GM23338 (cell line): ENCODE results near the gene CCDC69. TPM values are rescaled to one million over a fixed set of nuclear protein-coding genes. Genes with fewer than 3 reads are reported as not detected.

Experiments used
- ATAC-seq: fragments of 200-7000 bp; cut with Tn5 transposase; 3 replicates; pipeline ENCODE4 v1.9.1; 2020
- DNase-seq: peaks from one replicate; pipeline ENCODE4 v3.0.0-alpha.2; 2015; ENCODE audit warnings: low spot score
- H2AFZ ChIP-seq: fragments of 200-600 bp; sonication (generic); 2 replicates; pipeline ENCODE4 v1.8.0; 2016; ENCODE audit warnings: antibody characterized with exemption, mild to moderate bottlenecking, moderate library complexity
- H3F3A ChIP-seq: fragments of 200-600 bp; sonication (generic); replicated peaks from 2 replicates; pipeline ENCODE4 v1.8.0; 2017; ENCODE audit warnings: antibody characterized with exemption, mixed run types, low read depth
- H3K27ac ChIP-seq: fragments of 200-600 bp; sonication (generic); 2 replicates; pipeline ENCODE4 v1.6.1; 2016; ENCODE audit warnings: low read depth
- H3K27me3 ChIP-seq: fragments of 200-600 bp; sonication (generic); 2 replicates; pipeline ENCODE4 v1.8.0; 2016; ENCODE audit warnings: mild to moderate bottlenecking, mixed run types, moderate library complexity; ENCODE audit not compliant: insufficient read depth
- H3K36me3 ChIP-seq: fragments of 200-600 bp; sonication (generic); 2 replicates; pipeline ENCODE4 v1.8.0; 2016; ENCODE audit warnings: mild to moderate bottlenecking; ENCODE audit not compliant: insufficient read depth
- H3K4me1 ChIP-seq: fragments of 200-600 bp; sonication (generic); 2 replicates; pipeline ENCODE4 v1.8.0; 2016; ENCODE audit warnings: mild to moderate bottlenecking, moderate library complexity; ENCODE audit not compliant: insufficient read depth
- H3K4me2 ChIP-seq: fragments of 200-600 bp; sonication (generic); 2 replicates; pipeline ENCODE4 v1.7.1; 2017; ENCODE audit warnings: mixed run types
- H3K4me3 ChIP-seq: fragments of 200-600 bp; sonication (generic); 2 replicates; pipeline ENCODE4 v1.6.1; 2016; ENCODE audit warnings: mixed run types
- H3K79me2 ChIP-seq: fragments of 200-600 bp; sonication (generic); replicated peaks from 2 replicates; pipeline ENCODE4 v1.8.0; 2017; ENCODE audit warnings: mild to moderate bottlenecking; ENCODE audit not compliant: insufficient read depth
- H3K9me2 ChIP-seq: fragments of 200-600 bp; sonication (generic); 2 replicates; pipeline ENCODE4 v1.8.0; 2017; ENCODE audit not compliant: insufficient read depth
- H4K20me1 ChIP-seq: fragments of 200-600 bp; sonication (generic); replicated peaks from 2 replicates; pipeline ENCODE4 v1.8.0; 2017; ENCODE audit warnings: mild to moderate bottlenecking; ENCODE audit not compliant: insufficient read depth
- H3K27ac Mint-ChIP-seq: 2 replicates; pipeline ENCODE4 v1.8.0; 2020; ENCODE audit warnings: inconsistent platforms, mild to moderate bottlenecking, moderate library complexity, mixed read lengths
- H3K27me3 Mint-ChIP-seq: 3 replicates; pipeline ENCODE4 v1.8.0; 2022; ENCODE audit warnings: low read depth, mild to moderate bottlenecking, moderate library complexity, mixed read lengths, inconsistent platforms; ENCODE audit not compliant: insufficient read depth, poor library complexity
- H3K36me3 Mint-ChIP-seq: 3 replicates; pipeline ENCODE4 v1.8.0; 2021; ENCODE audit warnings: low read depth, mild to moderate bottlenecking, inconsistent platforms, moderate library complexity, mixed read lengths
- H3K4me1 Mint-ChIP-seq: 3 replicates; pipeline ENCODE4 v1.8.0; 2020; ENCODE audit warnings: mild to moderate bottlenecking, inconsistent platforms, mixed read lengths
- H3K4me3 Mint-ChIP-seq: 3 replicates; pipeline ENCODE4 v1.8.0; 2021; ENCODE audit warnings: moderate library complexity, mild to moderate bottlenecking, inconsistent platforms, mixed read lengths
- H3K9me3 Mint-ChIP-seq: 3 replicates; pipeline ENCODE4 v1.8.0; 2020; ENCODE audit warnings: moderate library complexity, mild to moderate bottlenecking, inconsistent platforms, mixed read lengths
- CTCF ChIP-seq, 2 experiments: fragments of 200-600 bp in 1 of 2; sonication (generic) in 1 of 2; conservative IDR thresholded peaks; 2 replicates each; pipeline versions ENCODE4 v1.5.1 to v1.6.1; 2016 to 2017; ENCODE audit warnings: antibody characterized with exemption in 2 of 2, low read depth in 2 of 2, mild to moderate bottlenecking in 2 of 2, moderate library complexity in 1 of 2
- EZH2phosphoT487 ChIP-seq: fragments of 200-600 bp; sonication (generic); IDR thresholded peaks from one replicate; pipeline ENCODE4 v1.8.1; 2018; ENCODE audit warnings: antibody characterized with exemption; ENCODE audit not compliant: unreplicated experiment
- JUNB ChIP-seq: IDR thresholded peaks from one replicate; pipeline ENCODE4 v1.6.1; 2016; ENCODE audit warnings: antibody characterized with exemption; ENCODE audit not compliant: unreplicated experiment
- STAT1 ChIP-seq: IDR thresholded peaks from one replicate; pipeline ENCODE4 v1.6.1; 2016; ENCODE audit warnings: antibody characterized with exemption; ENCODE audit not compliant: unreplicated experiment
- ZNF114 ChIP-seq: fragments of 250-450 bp; sonication (Bioruptor Pico); IDR thresholded peaks from 2 replicates; pipeline ENCODE4 v1.5.0; 2020; ENCODE audit warnings: mild to moderate bottlenecking, moderate library complexity
- ZNF331 ChIP-seq: fragments of 250-450 bp; sonication (Bioruptor Pico); IDR thresholded peaks from 2 replicates; pipeline ENCODE4 v1.5.0; 2020; ENCODE audit warnings: low read depth, mild to moderate bottlenecking, moderate library complexity
- polyA plus RNA-seq: library from polyadenylated mRNA; unstranded; fragments of >200 nt; fragmentation: Nextera tagmentation; extraction: Ambion mirVana; gene quantifications from 2 replicates; pipeline ENCODE4 v1.2.1, GENCODE V29; 2016
- total RNA-seq: library from RNA; depleted of rRNA; stranded (reverse); fragments of >200 nt; shearing (Covaris generic); gene quantifications from 2 replicates; pipeline ENCODE4 v1.2.3, GENCODE V29; 2014
- TF ChIP-seq, protein P1 (sequence below): fragments of 250-450 bp; sonication (Bioruptor Pico); IDR thresholded peaks from 2 replicates; pipeline ENCODE4 v1.5.0; 2020; ENCODE audit warnings: mild to moderate bottlenecking, moderate library complexity
- TF ChIP-seq, protein P2 (sequence below): IDR thresholded peaks from 2 replicates; pipeline ENCODE4 v1.6.1; 2016; ENCODE audit warnings: antibody characterized with exemption

The CCDC69 gene
- total and polyA plus RNA-seq, 2 experiments from 2014 or later, result 2.7 to 5.3 TPM

DNA sequence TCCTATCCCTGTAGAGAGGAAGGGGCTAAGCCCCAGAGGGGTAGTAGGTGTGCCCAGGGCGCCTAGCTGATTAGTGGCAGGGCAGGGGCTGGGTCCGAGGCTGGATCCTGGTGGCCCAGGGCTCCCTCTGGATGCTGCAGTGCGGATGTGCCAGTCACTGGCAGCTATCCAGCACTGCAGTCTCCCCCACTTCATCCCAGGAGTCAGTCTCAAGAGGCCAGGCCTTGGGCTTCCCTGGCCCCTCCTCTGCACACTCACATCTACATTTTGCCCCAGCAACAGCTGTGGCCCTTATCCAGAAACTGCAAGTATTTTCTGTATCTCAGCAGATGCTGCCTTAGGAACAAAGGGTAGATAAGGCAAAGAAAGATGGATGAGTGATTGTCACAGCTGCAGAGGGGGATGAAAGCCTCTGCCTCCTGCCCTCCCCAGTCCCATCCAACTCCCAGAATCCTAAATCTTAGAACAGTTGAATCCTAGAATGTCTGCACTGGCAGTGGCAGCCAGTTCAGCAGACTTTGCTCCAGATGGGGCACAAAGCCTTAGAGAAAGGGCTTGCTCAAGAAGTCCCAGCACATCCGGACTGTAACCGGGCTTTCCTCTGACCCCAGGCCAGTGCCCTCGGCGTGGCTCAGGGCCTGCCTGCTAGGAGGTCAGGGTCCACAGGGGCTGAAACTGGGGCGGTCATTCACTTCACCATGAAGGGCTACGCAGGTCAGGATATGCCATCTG, 68.0 kb downstream of the CCDC69 start (continued):
- TF ChIP-seq, protein P1, sequence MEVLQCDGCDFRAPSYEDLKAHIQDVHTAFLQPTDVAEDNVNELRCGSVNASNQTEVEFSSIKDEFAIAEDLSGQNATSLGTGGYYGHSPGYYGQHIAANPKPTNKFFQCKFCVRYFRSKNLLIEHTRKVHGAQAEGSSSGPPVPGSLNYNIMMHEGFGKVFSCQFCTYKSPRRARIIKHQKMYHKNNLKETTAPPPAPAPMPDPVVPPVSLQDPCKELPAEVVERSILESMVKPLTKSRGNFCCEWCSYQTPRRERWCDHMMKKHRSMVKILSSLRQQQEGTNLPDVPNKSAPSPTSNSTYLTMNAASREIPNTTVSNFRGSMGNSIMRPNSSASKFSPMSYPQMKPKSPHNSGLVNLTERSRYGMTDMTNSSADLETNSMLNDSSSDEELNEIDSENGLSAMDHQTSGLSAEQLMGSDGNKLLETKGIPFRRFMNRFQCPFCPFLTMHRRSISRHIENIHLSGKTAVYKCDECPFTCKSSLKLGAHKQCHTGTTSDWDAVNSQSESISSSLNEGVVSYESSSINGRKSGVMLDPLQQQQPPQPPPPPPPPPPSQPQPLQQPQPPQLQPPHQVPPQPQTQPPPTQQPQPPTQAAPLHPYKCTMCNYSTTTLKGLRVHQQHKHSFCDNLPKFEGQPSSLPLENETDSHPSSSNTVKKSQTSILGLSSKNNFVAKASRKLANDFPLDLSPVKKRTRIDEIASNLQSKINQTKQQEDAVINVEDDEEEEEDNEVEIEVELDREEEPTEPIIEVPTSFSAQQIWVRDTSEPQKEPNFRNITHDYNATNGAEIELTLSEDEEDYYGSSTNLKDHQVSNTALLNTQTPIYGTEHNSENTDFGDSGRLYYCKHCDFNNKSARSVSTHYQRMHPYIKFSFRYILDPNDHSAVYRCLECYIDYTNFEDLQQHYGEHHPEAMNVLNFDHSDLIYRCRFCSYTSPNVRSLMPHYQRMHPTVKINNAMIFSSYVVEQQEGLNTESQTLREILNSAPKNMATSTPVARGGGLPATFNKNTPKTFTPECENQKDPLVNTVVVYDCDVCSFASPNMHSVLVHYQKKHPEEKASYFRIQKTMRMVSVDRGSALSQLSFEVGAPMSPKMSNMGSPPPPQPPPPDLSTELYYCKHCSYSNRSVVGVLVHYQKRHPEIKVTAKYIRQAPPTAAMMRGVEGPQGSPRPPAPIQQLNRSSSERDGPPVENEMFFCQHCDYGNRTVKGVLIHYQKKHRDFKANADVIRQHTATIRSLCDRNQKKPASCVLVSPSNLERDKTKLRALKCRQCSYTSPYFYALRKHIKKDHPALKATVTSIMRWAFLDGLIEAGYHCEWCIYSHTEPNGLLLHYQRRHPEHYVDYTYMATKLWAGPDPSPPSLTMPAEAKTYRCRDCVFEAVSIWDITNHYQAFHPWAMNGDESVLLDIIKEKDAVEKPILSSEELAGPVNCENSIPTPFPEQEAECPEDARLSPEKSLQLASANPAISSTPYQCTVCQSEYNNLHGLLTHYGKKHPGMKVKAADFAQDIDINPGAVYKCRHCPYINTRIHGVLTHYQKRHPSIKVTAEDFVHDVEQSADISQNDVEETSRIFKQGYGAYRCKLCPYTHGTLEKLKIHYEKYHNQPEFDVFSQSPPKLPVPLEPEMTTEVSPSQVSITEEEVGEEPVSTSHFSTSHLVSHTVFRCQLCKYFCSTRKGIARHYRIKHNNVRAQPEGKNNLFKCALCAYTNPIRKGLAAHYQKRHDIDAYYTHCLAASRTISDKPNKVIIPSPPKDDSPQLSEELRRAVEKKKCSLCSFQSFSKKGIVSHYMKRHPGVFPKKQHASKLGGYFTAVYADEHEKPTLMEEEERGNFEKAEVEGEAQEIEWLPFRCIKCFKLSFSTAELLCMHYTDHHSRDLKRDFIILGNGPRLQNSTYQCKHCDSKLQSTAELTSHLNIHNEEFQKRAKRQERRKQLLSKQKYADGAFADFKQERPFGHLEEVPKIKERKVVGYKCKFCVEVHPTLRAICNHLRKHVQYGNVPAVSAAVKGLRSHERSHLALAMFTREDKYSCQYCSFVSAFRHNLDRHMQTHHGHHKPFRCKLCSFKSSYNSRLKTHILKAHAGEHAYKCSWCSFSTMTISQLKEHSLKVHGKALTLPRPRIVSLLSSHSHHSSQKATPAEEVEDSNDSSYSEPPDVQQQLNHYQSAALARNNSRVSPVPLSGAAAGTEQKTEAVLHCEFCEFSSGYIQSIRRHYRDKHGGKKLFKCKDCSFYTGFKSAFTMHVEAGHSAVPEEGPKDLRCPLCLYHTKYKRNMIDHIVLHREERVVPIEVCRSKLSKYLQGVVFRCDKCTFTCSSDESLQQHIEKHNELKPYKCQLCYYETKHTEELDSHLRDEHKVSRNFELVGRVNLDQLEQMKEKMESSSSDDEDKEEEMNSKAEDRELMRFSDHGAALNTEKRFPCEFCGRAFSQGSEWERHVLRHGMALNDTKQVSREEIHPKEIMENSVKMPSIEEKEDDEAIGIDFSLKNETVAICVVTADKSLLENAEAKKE (CRISPR knock-in tag), result no peak
- TF ChIP-seq EZH2phosphoT487 (no peak), ZNF331 (CRISPR knock-in tag) (no peak), STAT1 (no peak), JUNB (no peak)

- Mint-ChIP-seq H3K4me3 (no peak overlapping the region), H3K27ac (no peak overlapping the region), H3K27me3 (peaks cover 5% of the 10 kb centered on the region), H3K9me3 (no peaks in the 10 kb centered on the region), H3K36me3 (no peaks in the 10 kb centered on the region; the same call in 2 of the 3 replicates), H3K4me1 (peaks cover 37% of the 10 kb centered on the region)
- H4K20me1 ChIP-seq, result peaks cover 18% of the 10 kb centered on the region
- no peak overlapping the region for H2AFZ ChIP-seq
- H3K9me2 ChIP-seq, result no peaks in the 10 kb centered on the region
- no peak overlapping the region for H3K27ac ChIP-seq
- H3K36me3 ChIP-seq, result no peaks in the 10 kb centered on the region
- ATAC-seq (no peak), DNase-seq (no peak)
- H3K4me2 ChIP-seq, result no peak overlapping the region
- H3K4me1 ChIP-seq, result peaks cover 26% of the 10 kb centered on the region
- H3K79me2 ChIP-seq, result peaks cover 24% of the 10 kb centered on the region
- H3F3A ChIP-seq, result no peaks in the 10 kb centered on the region; the same call in 1 of the 2 replicates
- H3K4me3 ChIP-seq, result no peak overlapping the region
- peaks cover 10% of the 10 kb centered on the region; the same call in 1 of the 2 replicates for H3K27me3 ChIP-seq
- TF ChIP-seq EZH2phosphoT487 (no peak), CTCF (conservative IDR thresholded peaks at IDR 0.05; ENCODE audit: low read depth in 2 of 2) (no peak), ZNF114 (CRISPR knock-in tag) (no peak), ZNF331 (CRISPR knock-in tag) (no peak)
- TF ChIP-seq, protein P2, sequence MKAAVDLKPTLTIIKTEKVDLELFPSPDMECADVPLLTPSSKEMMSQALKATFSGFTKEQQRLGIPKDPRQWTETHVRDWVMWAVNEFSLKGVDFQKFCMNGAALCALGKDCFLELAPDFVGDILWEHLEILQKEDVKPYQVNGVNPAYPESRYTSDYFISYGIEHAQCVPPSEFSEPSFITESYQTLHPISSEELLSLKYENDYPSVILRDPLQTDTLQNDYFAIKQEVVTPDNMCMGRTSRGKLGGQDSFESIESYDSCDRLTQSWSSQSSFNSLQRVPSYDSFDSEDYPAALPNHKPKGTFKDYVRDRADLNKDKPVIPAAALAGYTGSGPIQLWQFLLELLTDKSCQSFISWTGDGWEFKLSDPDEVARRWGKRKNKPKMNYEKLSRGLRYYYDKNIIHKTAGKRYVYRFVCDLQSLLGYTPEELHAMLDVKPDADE, result no peak
Observed at GRCh38 chr5:151154931-151155774, 68.7 kb downstream of the CCDC69 start.
